Fibroblast of skin of right biceps (primary cell): ENCODE measurements around the gene RPS6KA2.
"Not testable (repeated sequence)": the region's sequence is repeated elsewhere in the genome, so short reads cannot be mapped to it uniquely, and the experiment has no call there.

Experiments
- DNase-seq: peaks from one replicate; pipeline ENCODE4 v3.0.0-alpha.2; 2013

RPS6KA2 gene

GRCh38 chr6:166382933-166383801, 243.9 kb downstream of the RPS6KA2 start, which contains the start of gene MPC1:
Gene MPC1, minus strand, starts transcription at chr6:166382940. Its CDS starts 64 bp downstream, at chr6:166382876.
- peak; percentile 95 for DNase-seq

GRCh38 chr6:166382500-166382932, 244.5 kb downstream of the RPS6KA2 start:
- no peak for DNase-seq

DNA sequence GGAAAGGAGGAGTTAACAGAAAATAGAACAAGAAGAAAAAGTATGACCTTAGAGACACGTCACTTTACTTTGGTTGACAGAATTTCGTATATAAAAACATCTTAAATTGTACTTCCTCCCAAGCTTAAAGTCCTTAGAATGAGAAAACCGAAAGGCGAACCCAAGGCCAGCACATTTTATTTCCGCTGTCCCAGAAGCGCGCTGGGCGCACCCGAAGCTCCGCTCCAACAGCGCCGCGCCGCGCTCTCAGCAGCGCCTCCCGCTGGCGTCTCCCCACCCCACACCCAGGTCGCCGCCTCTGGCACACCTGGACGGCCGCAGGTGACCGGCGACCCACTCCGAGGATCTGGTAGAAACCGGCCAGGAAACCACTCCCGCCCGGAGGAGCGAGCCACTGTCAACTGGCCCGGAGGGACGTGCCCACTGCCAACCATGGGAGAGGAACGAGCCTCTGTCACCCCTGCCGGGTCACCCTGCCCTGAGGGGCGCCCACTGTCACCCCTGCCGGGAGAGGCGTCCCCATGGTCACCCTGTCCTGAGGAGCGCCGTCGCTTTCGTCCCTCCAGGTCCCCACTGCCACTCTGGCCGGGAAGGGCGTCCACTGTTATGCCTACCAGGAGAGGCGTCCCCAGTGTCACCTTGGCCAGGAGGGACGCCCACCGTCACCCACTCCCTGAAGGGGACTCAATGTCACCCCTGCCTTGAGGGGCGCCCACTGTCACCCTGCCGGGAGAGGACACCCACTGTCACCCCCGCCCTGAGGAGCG, 245.1 kb downstream of the RPS6KA2 start:
- DNase-seq: peak; percentile 41

DNA sequence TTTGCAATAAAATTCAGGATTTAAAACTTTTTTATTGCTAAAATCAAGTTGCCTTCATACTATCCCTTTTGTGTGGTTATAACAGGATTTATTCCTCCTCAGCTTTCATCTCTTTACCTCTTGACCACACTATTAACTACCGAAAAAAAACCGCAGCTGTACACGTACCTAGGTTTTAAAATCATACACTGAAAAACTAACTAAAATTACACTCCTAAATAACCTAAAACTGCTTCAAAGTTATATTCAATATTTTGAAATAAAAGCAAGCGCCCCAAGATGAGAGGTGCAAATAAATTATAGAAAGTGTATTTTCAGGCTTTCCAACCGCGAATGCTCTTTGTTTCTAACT, 245.7 kb downstream of the RPS6KA2 start:
- no peak for DNase-seq

DNA sequence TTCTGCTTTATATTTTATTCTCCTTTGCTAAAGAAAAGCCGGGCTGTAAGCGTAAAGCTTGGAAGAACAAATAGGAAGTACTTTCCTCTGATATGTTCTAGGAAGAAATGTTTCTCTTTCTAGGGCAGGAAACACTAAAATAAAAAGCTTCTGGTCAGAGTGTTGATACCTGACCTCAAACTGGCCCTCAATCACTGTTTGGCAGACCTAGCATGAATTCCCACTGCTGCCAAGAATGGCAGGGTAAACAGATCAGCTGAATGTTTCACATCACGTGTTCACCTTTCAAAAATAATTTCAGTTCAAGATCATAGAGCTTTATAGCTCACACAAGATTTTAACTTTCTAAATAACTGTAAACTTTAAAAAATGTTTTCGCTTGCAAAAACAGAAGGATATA, 247.3 kb downstream of the RPS6KA2 start:
- DNase-seq: no peak

DNA sequence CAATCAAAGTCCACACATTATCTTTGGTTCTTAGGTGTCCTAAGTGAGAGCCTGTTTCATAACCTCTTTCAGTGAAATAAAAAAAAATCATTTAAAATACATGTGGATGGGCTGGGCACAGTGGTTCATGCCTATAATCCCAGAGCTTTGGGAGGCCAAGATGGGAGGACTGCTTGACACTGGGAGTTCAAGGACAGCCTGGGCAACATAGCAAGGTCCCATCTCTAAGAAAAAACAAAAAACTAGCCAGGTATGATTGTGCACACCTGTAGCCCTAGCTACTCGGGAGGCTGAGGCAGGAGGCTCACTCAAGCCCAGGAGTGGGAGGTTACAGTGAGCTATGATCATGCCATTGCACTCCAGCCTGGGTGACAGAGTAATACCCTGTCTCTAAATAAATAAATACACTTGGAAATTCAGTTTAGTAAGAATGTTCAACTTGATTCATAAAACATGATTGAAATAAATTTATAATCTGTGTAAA, 247.9 kb downstream of the RPS6KA2 start:
- DNase-seq: no peak

DNA sequence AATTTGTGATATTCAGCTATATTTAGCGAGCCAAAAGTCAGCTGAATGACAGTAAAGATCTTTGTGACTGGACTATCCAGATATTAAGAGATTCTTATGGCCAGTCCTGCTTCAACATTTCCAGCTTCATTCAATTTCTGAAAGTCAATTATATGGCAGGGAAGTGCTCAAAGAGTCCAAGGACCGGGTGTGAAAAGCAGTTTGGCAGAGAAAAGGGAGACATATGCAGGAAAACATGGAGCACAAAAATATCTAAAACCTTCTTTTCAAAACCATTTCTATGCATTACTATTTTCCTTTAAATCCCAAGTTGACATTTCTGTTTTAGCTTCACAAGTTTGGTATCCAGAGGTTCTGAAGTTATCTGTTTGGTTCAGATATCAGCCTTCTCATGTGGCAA, 249.3 kb downstream of the RPS6KA2 start:
- DNase-seq: no peak

DNA sequence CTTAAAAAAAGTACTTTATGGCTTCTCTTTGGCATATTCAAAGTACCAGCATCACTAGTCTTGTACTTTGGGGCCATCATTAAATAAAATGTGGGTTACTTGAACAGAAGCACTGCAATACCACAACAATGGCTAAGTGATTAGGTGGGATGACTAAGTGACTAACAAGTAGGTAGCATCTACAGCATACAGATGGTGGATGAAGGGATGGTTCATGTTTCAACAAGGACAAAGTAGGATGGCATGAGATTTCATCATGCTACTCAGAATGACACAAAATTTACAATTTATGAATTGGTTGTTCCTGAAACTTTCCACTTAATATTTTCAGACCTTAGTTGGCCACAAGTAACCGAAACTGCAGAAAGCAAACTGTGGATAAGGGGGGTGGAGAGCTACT, 252.0 kb downstream of the RPS6KA2 start:
- no peak for DNase-seq

DNA sequence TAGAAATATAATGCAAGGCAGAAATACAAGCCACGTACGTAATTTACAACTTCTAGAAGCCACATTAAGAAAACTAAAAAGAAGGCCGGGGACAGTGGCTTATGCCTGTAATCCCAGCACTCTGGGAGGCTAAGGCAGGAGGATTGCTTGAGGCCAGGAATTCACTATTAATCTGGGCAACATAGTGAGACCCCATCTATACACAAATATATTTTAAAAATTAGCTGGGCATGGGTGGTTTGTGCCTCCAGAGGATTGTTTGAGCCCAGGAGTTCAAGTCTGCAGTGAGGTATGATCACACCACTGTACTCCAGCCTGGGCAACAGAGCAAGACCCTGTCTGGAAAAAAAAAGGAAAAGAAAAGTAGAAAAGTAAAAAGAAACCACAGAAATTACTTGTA, 256.6 kb downstream of the RPS6KA2 start:
- DNase-seq: no peak

DNA sequence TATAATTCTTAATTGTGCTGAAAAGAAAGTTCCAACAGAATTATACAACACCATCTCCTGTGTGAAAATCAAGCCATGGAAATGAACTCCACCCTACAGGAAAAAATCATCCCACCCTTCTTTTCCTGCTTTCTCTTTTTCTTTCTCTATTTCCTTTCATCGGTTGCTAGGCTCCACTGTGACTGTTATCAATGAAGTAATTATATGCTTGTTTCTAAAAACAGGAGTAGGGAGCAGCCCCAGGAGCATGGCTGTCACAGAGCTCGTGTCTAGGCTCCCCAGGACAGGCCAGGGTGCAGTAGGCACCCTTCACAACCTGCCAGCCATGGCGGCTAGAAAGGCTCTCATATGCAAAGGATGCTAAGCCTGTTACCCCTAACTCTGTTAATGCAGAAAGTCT, 257.3 kb downstream of the RPS6KA2 start:
- DNase-seq: no peak

- no peak for DNase-seq
Measured at GRCh38 chr6:166366921-166367320, 260.1 kb downstream of the RPS6KA2 start.

DNA sequence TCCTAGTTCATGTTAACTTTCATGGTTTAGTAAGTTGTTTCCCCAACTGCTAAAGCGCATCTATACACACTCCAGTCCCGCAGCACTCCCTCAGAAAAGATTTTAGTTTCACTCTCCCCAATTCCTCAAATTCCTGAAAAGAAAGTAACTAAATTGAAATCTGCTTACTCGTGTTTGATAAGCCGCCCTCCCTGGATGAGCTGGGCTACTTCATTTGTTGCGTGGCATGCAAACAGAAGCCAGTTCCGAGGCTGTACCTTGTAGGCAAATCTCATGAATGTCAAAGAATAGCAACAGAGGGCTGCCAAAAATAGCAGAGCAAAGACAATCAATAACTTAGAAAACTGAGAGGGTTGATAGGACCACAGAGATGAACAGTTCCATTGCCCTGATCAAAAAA, 261.2 kb downstream of the RPS6KA2 start:
- peak; percentile 31 for DNase-seq

GRCh38 chr6:166365221-166365620, 261.8 kb downstream of the RPS6KA2 start:
- DNase-seq: peak; percentile 49

GRCh38 chr6:166364456-166364855, 262.6 kb downstream of the RPS6KA2 start:
- DNase-seq: no peak

DNA sequence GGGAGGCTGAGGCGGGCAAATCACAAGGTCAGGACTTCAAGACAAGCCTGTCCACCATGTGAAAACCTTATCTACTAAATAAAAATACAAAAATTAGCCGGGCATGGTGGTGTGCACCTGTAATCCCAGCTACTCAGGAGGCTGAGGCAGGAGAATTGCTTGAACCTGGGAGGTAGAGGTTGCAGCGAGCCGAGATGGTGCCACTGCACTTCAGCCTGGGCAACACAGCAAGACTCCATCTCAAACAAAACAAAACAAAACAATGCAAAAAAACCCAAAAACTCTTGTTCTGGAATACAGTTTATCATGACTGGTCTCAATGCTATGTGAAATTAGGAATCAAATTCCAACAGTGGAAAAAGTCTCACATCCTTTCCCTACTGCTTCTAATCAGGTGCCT, 264.6 kb downstream of the RPS6KA2 start:
- DNase-seq: not testable (repeated sequence)

GRCh38 chr6:166361077-166361429, 266.0 kb downstream of the RPS6KA2 start:
- DNase-seq: no peak

DNA sequence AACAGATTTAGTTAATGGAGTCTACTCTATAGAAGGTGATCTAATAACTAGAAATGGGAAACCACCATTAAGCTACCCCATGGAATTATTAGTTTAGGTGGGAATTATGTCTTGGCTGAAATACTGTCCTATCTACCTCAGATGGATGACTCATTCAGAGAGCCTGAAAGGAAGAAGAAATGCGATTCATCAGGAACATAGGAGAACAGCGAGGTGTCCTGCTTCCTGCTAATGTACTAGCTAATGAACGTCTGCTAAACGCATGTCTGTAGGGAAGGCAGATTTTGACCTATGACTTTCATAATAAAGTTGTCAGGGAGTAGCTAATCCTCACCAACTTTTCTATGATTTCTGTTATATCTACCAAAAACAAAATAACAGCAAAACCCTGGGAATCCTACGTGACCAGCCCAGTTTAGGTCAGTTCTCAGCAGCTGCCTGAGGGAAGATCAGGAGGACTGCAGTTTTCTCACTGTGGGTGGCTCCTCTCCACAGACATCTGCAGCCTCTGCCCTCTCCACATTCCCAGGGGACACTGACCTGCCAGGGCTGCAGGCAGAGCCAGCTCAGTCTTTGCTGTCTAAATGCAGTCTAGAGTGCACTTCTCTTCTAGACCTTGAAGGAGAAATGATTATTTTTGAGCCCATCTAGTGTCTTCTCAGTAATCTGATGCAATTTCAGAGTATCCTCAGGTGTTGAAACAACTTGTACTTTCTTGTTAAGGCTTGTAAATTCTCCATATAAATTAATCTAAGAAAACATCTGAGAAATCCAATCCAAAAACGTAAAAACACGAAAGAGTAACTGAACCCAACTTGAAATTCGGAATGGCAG, 266.6 kb downstream of the RPS6KA2 start:
- DNase-seq: no peak
